MM.1S (cell line): ENCODE results near the gene PROK2.

Experiments used
- DNase-seq: peaks from one replicate; pipeline ENCODE4 v3.0.0-alpha.2; 2015
- H2AFZ ChIP-seq: fragments of 300-600 bp; sonication (generic); 2 replicates; pipeline ENCODE4 v1.6.0; 2016; ENCODE audit warnings: antibody characterized with exemption, low read length
- H3F3A ChIP-seq: fragments of 300-600 bp; sonication (generic); 2 replicates; pipeline ENCODE4 v1.6.1; 2016; ENCODE audit warnings: mild to moderate bottlenecking, antibody characterized with exemption, low read length, moderate library complexity, mixed read lengths; ENCODE audit not compliant: insufficient read depth
- H3K27ac ChIP-seq: fragments of 300-600 bp; sonication (generic); 2 replicates; pipeline ENCODE4 v1.5.1; 2016; ENCODE audit warnings: mild to moderate bottlenecking, low read length
- H3K27me3 ChIP-seq: fragments of 300-600 bp; sonication (generic); replicated peaks from 2 replicates; pipeline ENCODE4 v1.6.0; 2016; ENCODE audit warnings: low read length; ENCODE audit not compliant: insufficient read depth
- H3K36me3 ChIP-seq: fragments of 300-600 bp; sonication (generic); replicated peaks from 2 replicates; pipeline ENCODE4 v1.6.1; 2016; ENCODE audit warnings: mild to moderate bottlenecking, low read length, mixed read lengths; ENCODE audit not compliant: insufficient read depth
- H3K4me1 ChIP-seq: fragments of 300-600 bp; sonication (generic); 2 replicates; pipeline ENCODE4 v1.6.1; 2016; ENCODE audit warnings: low read length, mixed read lengths
- H3K4me2 ChIP-seq: fragments of 300-600 bp; sonication (generic); 2 replicates; pipeline ENCODE4 v1.6.0; 2016; ENCODE audit warnings: low read depth, low read length
- H3K4me3 ChIP-seq: fragments of 300-600 bp; sonication (generic); 2 replicates; pipeline ENCODE4 v1.5.1; 2016; ENCODE audit warnings: low read length, mixed read lengths
- H3K79me2 ChIP-seq: fragments of 300-600 bp; sonication (generic); 2 replicates; pipeline ENCODE4 v1.6.1; 2016; ENCODE audit warnings: mixed run types, low read length, mixed read lengths
- H3K9ac ChIP-seq: fragments of 300-600 bp; sonication (generic); 2 replicates; pipeline ENCODE4 v1.6.1; 2016; ENCODE audit warnings: low read length, mixed read lengths
- H3K9me2 ChIP-seq: fragments of 300-600 bp; sonication (generic); replicated peaks from 2 replicates; pipeline ENCODE4 v1.6.1; 2016; ENCODE audit warnings: mild to moderate bottlenecking, low read length, mixed read lengths; ENCODE audit not compliant: insufficient read depth
- H3K9me3 ChIP-seq: fragments of 300-600 bp; sonication (generic); replicated peaks from 2 replicates; pipeline ENCODE4 v1.6.1; 2016; ENCODE audit warnings: mild to moderate bottlenecking, low read length, mixed read lengths; ENCODE audit not compliant: insufficient read depth
- H4K20me1 ChIP-seq: fragments of 300-600 bp; sonication (generic); 2 replicates; pipeline ENCODE4 v1.6.1; 2016; ENCODE audit warnings: mild to moderate bottlenecking, low read length, moderate library complexity, mixed read lengths; ENCODE audit not compliant: insufficient read depth
- EZH2 ChIP-seq: fragments of 300-600 bp; sonication (generic); optimal IDR thresholded peaks from 2 replicates; pipeline ENCODE3; 2017; ENCODE audit warnings: low read depth, mild to moderate bottlenecking, antibody characterized with exemption, low read length, mixed read lengths
- EZH2phosphoT487 ChIP-seq: fragments of 300-600 bp; sonication (generic); IDR thresholded peaks from 2 replicates; pipeline ENCODE4 v1.6.1; 2018; ENCODE audit warnings: antibody characterized with exemption, low read length
- TF ChIP-seq, protein P1 (sequence below): fragments of 300-600 bp; sonication (generic); IDR thresholded peaks from 2 replicates; pipeline ENCODE4 v1.5.1; 2016; ENCODE audit warnings: antibody characterized with exemption, low read length, mixed read lengths

Gene PROK2

DNA sequence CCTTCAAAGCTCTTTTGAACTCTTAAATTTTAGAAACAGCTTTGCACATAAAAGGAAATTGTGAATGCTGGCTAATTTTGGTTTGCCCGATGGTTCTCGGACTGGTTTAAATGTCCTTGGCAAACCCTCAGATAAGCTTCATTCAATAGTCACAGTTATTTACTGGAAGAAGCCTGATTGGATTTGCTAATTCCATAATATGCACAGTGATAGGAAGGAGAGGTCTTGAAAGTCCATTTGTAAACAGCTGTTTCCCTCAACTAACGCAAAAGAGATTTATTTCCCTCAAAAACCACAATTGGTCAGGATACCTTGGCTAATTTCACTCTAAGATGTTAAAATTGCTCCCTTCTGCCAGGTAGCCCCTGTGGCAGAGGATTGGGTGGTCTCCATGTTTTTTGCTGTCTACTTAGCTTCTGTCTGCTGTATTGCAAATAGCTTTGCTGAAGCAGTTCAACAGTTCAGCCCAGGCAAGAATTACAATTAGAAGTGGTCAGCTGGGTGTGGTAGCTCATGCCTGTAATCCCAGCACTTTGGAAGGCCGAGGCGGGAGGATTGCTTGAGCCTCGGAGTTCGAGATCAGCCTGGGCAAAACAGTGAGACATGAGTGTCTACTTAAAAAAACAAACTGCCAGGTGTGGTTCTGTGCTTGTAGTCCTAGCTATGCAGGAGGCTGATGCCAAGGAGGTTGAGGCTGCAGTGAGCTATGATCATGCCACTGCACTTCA lies 30.6 kb upstream of the PROK2 start:
- Histone ChIP-seq H3K27me3 (no peaks in the 10 kb centered on the region), H3K4me1 (peaks cover 12% of the 10 kb centered on the region), H3K9ac (no peak overlapping the region), H3K9me2 (no peaks in the 10 kb centered on the region), H4K20me1 (no peaks in the 10 kb centered on the region), H3K9me3 (no peaks in the 10 kb centered on the region), H3F3A (no peaks in the 10 kb centered on the region), H2AFZ (no peak overlapping the region), H3K4me2 (no peak overlapping the region), H3K4me3 (no peak overlapping the region), H3K36me3 (no peaks in the 10 kb centered on the region), H3K27ac (no peak overlapping the region), H3K79me2 (no peaks in the 10 kb centered on the region)
- no peak for DNase-seq
- TF ChIP-seq EZH2phosphoT487 (no peak), EZH2 (no peak)

DNA sequence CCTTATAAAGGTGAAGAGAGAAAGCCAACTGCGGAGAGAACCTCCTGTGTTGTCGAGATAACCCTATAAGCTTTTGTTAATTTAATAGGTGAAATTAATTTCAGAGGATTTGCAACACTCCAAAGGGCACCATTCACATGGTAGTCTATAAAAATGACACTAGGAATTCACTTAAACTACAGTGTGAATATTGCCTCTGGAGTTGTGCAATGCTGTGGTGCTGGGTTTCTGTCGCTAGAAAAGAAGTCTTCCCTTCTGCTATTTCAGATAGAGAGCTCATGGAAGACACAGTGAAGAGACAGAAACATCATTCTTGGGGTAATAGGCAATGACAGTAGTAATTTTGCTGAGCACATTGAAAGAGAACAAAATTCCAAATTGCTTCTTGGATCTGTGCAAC lies 28.8 kb upstream of the PROK2 start:
- Histone ChIP-seq H3K4me1 (peaks cover 12% of the 10 kb centered on the region), H3K36me3 (no peaks in the 10 kb centered on the region), H3K27me3 (no peaks in the 10 kb centered on the region), H2AFZ (no peak overlapping the region), H3K9ac (no peak overlapping the region), H3K27ac (no peak overlapping the region), H3K4me3 (no peak overlapping the region), H3K9me3 (no peaks in the 10 kb centered on the region), H3K4me2 (no peak overlapping the region), H4K20me1 (no peaks in the 10 kb centered on the region), H3K79me2 (no peaks in the 10 kb centered on the region), H3K9me2 (no peaks in the 10 kb centered on the region), H3F3A (no peaks in the 10 kb centered on the region)
- TF ChIP-seq EZH2phosphoT487: no peak
- TF ChIP-seq, protein P1, sequence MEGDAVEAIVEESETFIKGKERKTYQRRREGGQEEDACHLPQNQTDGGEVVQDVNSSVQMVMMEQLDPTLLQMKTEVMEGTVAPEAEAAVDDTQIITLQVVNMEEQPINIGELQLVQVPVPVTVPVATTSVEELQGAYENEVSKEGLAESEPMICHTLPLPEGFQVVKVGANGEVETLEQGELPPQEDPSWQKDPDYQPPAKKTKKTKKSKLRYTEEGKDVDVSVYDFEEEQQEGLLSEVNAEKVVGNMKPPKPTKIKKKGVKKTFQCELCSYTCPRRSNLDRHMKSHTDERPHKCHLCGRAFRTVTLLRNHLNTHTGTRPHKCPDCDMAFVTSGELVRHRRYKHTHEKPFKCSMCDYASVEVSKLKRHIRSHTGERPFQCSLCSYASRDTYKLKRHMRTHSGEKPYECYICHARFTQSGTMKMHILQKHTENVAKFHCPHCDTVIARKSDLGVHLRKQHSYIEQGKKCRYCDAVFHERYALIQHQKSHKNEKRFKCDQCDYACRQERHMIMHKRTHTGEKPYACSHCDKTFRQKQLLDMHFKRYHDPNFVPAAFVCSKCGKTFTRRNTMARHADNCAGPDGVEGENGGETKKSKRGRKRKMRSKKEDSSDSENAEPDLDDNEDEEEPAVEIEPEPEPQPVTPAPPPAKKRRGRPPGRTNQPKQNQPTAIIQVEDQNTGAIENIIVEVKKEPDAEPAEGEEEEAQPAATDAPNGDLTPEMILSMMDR: no peak
- TF ChIP-seq EZH2: no peak
- no peak for DNase-seq

DNA sequence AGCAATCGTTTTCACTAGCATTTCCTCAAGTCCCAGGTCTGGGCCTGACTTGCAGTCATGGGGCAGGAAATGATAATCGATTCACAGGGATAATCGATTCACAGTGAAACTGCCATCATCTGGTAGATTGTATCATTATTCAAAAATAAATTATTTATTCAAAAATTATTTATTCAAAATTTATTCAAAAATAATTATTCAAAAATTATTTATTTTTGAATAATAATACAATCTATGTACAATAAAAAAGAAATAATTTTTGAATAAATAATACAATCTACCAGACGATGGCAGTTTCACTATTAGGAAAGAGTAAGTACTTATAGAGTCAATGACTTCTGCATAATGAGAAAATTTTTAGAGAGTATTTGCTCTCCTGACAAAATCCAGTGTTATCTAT lies 28.1 kb upstream of the PROK2 start:
- Histone ChIP-seq H2AFZ (no peak overlapping the region), H3K4me1 (peaks cover 12% of the 10 kb centered on the region), H3F3A (no peaks in the 10 kb centered on the region)

More for the DNA sequence above, 28.1 kb upstream of the PROK2 start:
- H3K9ac ChIP-seq: no peak overlapping the region
- no peak for DNase-seq
- H3K9me2 ChIP-seq: no peaks in the 10 kb centered on the region
- H3K4me2 ChIP-seq: no peak overlapping the region
- H3K4me3 ChIP-seq: no peak overlapping the region
- no peaks in the 10 kb centered on the region for H3K9me3 ChIP-seq
- no peak overlapping the region for H3K27ac ChIP-seq
- no peaks in the 10 kb centered on the region for H3K79me2 ChIP-seq
- H4K20me1 ChIP-seq: no peaks in the 10 kb centered on the region
- no peaks in the 10 kb centered on the region for H3K36me3 ChIP-seq
- TF ChIP-seq, protein P1: no peak
- TF ChIP-seq EZH2: no peak
- TF ChIP-seq EZH2phosphoT487: no peak
- no peaks in the 10 kb centered on the region for H3K27me3 ChIP-seq
